Mucosa of descending colon (tissue), 3 donors: Measurements from ENCODE around the gene CDKL5. TPM values are rescaled to one million over a fixed set of nuclear protein-coding genes. Genes with fewer than 3 reads are reported as not detected.
A peak's percentile ranks its signal among the peaks of the same experiment; 100 is the strongest.

Experiments used
- ATAC-seq: fragments of 200-7000 bp; cut with Tn5 transposase; one replicate; pipeline ENCODE4 v1.9.1; 2020; ENCODE audit warnings: mild to moderate bottlenecking, moderate library complexity
- DNase-seq, 3 donors: peaks; one replicate each; pipeline ENCODE4 v3.0.0-alpha.2; 2020
- H3K36me3 ChIP-seq: fragments of 200-600 bp; one replicate; pipeline ENCODE4 v1.8.0; 2021; ENCODE audit warnings: low read depth, mild to moderate bottlenecking
- H3K4me1 ChIP-seq: fragments of 200-600 bp; one replicate; pipeline ENCODE4 v1.8.0; 2021; ENCODE audit warnings: low read depth, mild to moderate bottlenecking
- H3K4me3 ChIP-seq: fragments of 200-600 bp; one replicate; pipeline ENCODE4 v1.8.0; 2021; ENCODE audit warnings: mild to moderate bottlenecking
- H3K9me3 ChIP-seq: fragments of 200-600 bp; one replicate; pipeline ENCODE4 v1.8.0; 2021; ENCODE audit warnings: mild to moderate bottlenecking
- intact Hi-C, 2 donors: fragments of 100-400 bp; cut with DNase I in 1 of 2; cut with micrococcal nuclease in 1 of 2; formaldehyde crosslinking; loops; one replicate each; pipeline versions ENCODE4 v1.11.0 to v1.11.1; 2022; cut with DNase I, micrococcal nuclease
- total RNA-seq, 3 donors: library from RNA; stranded (reverse); fragmentation: NEBNext Ultra II Directional in 2 of 3; extraction: Animal tissue kit (Norgen Biotek cat#: 25700) in 2 of 3; gene quantifications; one replicate each; pipeline versions ENCODE4 v1.2.1 to v1.2.4, GENCODE V29; 2021 to 2023
- TF ChIP-seq, protein P1 (sequence below): fragments of 200-600 bp; IDR thresholded peaks from one replicate; pipeline ENCODE4 v1.8.0; 2022; ENCODE audit warnings: antibody characterized with exemption, mild to moderate bottlenecking
- donor health status: DM: no; HTN: no; CAD: no; lungs with moderate emphysema.
- donor health status: DM: no; HTN: no; CAD: no.
- donor health status: DM: no; HTN: yes; CAD: no.

The CDKL5 gene
- total RNA-seq, 3 donors from 2014 or later = 4.0 to 7.5 (median 4.4) TPM

DNA sequence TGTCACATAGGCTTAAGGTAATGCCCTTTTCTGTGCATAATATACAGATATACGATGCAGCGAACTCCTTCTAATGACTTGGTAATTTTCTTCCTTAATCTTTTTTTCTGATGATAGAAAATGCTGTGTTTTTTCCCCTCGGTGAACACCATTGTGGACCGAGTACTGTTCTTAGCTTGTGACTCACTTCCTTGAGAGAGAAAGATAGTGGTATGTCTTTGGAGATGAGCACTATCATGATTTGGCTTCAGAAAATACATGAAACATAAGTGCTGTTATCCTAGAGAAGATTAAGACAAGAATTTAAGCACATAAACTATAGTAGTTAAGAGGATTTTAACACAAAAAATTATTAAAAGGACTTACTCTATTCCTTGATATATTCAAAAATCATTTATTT is 182.6 kb downstream of the CDKL5 start:
- ATAC-seq = no peak
- TF ChIP-seq, protein P1, sequence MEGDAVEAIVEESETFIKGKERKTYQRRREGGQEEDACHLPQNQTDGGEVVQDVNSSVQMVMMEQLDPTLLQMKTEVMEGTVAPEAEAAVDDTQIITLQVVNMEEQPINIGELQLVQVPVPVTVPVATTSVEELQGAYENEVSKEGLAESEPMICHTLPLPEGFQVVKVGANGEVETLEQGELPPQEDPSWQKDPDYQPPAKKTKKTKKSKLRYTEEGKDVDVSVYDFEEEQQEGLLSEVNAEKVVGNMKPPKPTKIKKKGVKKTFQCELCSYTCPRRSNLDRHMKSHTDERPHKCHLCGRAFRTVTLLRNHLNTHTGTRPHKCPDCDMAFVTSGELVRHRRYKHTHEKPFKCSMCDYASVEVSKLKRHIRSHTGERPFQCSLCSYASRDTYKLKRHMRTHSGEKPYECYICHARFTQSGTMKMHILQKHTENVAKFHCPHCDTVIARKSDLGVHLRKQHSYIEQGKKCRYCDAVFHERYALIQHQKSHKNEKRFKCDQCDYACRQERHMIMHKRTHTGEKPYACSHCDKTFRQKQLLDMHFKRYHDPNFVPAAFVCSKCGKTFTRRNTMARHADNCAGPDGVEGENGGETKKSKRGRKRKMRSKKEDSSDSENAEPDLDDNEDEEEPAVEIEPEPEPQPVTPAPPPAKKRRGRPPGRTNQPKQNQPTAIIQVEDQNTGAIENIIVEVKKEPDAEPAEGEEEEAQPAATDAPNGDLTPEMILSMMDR = no peak
- intact Hi-C loops = no loop called here
- DNase-seq = no peak
- no peak overlapping the region for H3K4me3 ChIP-seq
- no peaks in the 10 kb centered on the region for H3K36me3 ChIP-seq
- H3K9me3 ChIP-seq = no peaks in the 10 kb centered on the region
- H3K4me1 ChIP-seq = no peaks in the 10 kb centered on the region

DNA sequence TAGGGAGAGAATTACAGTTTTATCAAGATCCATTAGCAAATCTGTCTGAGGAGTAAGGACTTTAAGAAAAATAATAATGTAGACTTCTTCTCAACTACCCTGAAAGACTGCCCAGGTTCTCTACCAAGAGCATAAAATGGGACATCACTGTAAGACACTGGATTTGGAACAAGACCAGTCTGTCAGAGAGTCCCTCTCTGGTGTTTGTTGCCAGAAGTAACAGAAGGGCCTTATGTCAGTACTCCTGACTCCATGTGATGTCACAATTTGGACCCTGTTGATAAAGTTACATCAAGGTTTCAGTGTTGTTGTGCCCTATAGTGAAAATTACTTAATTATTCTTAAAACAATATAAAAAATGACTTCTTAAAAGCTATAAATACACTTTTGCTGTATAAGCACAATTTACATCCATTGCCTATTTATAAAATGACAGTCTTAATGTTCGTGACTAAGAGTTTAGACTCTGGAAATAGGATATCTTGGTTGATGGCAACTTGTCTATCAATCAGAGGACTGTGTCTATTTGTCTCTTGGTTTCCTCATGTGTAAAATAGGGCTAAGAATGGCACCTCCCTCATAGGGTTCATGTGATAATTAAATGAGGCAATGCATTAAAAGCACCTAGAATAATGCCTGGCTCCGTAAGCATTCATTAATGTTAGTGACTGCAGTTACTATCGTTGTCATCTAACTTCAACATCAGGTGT is 188.7 kb downstream of the CDKL5 start:
- DNase-seq (no peak), ATAC-seq (no peak)
- TF ChIP-seq, protein P1 = no peak
- intact Hi-C loops = no loop called here
- H3K9me3 ChIP-seq = no peaks in the 10 kb centered on the region
- no peaks in the 10 kb centered on the region for H3K36me3 ChIP-seq
- no peak overlapping the region for H3K4me3 ChIP-seq
- H3K4me1 ChIP-seq = no peaks in the 10 kb centered on the region

DNA sequence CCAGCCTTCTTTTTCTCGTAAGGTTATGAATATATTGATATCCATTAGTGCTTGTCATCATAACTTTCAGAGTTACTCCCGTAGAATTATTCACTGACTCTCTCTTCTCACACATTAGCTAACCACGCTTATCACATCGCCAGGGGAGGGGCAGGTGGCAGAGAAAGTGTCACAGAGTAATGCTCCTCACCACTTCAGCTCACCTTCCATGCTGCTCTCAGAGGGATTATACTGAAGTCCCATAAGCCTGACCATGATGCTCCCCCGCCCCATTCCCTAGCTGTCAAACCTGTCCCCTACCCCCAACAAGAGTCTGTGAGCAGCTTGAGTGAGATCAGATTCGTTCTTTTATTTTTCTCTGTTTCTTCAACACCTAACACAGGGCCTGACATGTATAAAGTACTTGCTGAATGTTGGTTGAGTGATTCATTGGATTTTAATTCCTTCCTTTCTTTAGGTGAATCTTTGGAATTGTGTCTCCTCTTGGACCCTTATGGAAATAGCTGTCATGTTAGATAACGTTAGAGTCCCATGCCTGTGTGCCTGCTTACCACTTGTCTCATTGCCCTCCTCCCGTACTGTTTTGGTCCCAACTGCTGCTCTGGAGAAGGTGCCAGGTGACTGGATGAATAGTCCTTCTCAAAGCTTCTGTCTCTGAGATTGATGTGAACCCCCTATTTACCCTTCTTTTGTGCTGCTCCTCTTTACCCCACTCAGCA is 191.4 kb downstream of the CDKL5 start:
- ATAC-seq (peak; percentile 51), DNase-seq (peak in 1 of 3 donors; percentile 9)
- Histone ChIP-seq H3K9me3 (no peaks in the 10 kb centered on the region), H3K4me3 (no peak overlapping the region), H3K4me1 (no peaks in the 10 kb centered on the region), H3K36me3 (no peaks in the 10 kb centered on the region)
- intact Hi-C loops = no loop called here
- TF ChIP-seq, protein P1 = no peak

DNA sequence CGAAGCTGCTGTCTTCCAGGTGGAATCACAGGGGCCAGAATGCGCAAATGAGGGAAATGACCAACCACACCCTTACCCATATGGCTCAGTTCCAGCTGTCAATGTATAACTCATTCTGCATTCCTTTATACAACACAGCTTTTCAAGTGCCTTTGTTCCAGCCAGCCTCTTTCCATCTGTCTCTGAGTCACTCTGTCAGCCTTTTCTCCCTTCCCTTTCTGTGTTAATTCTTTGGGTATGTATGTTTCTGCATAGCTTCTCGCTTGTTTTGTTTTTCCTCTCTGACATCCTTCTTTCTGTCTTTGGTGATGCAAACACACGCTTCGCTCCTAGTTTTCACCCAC is 192.0 kb downstream of the CDKL5 start:
- no peaks in the 10 kb centered on the region for H3K36me3 ChIP-seq
- no peaks in the 10 kb centered on the region for H3K9me3 ChIP-seq
- no peak overlapping the region for H3K4me3 ChIP-seq
- intact Hi-C loops = no loop called here
- H3K4me1 ChIP-seq = no peaks in the 10 kb centered on the region
- DNase-seq = peak in 1 of 3 donors; percentile 80
- TF ChIP-seq, protein P1 = no peak
- ATAC-seq = peak; percentile 92

DNA sequence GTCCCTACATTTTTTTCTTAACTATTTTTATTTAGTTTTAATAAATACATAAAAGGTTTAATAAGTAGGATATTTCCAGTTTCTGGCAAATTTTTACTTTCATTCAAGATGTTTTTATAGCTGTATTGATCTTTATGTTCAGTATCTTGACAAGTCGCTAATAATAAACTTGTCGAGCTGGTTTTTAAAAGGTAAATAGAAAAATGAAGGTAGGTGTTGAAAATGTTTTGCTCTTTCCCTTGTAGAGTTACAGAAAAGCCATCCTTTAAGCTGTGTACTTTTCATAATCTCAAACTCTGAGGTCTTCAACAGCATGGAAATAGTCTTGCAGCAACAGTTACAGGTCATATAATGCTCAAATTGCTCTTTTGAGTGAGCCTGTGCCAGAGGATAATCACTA is 193.9 kb downstream of the CDKL5 start:
- no peak overlapping the region for H3K4me3 ChIP-seq
- H3K4me1 ChIP-seq = no peaks in the 10 kb centered on the region
- intact Hi-C loops = no loop called here
- no peaks in the 10 kb centered on the region for H3K9me3 ChIP-seq
- peak; percentile 32 for ATAC-seq
- no peaks in the 10 kb centered on the region for H3K36me3 ChIP-seq
- DNase-seq = no peak
- TF ChIP-seq, protein P1 = no peak
